Sigmoid colon (tissue), 7 donors: Measurements from ENCODE around the gene ST6GAL2. TPM values are rescaled to one million over a fixed set of nuclear protein-coding genes. Genes with fewer than 3 reads are reported as not detected.

ENCODE experiments used
- DNase-seq: peaks from one replicate; pipeline ENCODE4 v3.0.0-alpha.2; 2019
- H3K27ac ChIP-seq, 4 donors: fragments of 200-600 bp; sonication (generic); one replicate each; pipeline ENCODE4 v1.5.1; 2016 to 2019; ENCODE audit warnings: mild to moderate bottlenecking in 1 of 4
- H3K27me3 ChIP-seq, 3 donors: fragments of 200-600 bp; sonication (generic); one replicate each; pipeline ENCODE4 v1.5.1; 2019; ENCODE audit warnings: mild to moderate bottlenecking in 1 of 3
- H3K36me3 ChIP-seq, 4 donors: fragments of 200-600 bp; sonication (generic); one replicate each; pipeline ENCODE4 v1.5.1; 2016 to 2019
- H3K4me1 ChIP-seq, 4 donors: fragments of 200-600 bp; sonication (generic); one replicate each; pipeline ENCODE4 v1.5.1; 2017 to 2019
- H3K4me3 ChIP-seq, 4 donors: fragments of 200-600 bp; sonication (generic); one replicate each; pipeline ENCODE4 v1.5.1; 2017 to 2019; ENCODE audit warnings: mild to moderate bottlenecking in 2 of 4, moderate library complexity in 1 of 4
- H3K9me3 ChIP-seq, 4 donors: fragments of 200-600 bp in 3 of 4; sonication (generic) in 3 of 4; one replicate each; pipeline versions ENCODE4 v1.5.1 to v1.6.1; 2013 to 2019
- CTCF ChIP-seq, 4 experiments: fragments of 450-650 bp in 3 of 4; fragments of 200-600 bp in 1 of 4; IDR thresholded peaks; one replicate each; pipeline ENCODE4 v1.5.1; 2016 to 2019; ENCODE audit warnings: antibody characterized with exemption in 4 of 4, mild to moderate bottlenecking in 3 of 4, moderate library complexity in 2 of 4
- EP300 ChIP-seq, 4 donors: sonication (generic); formaldehyde crosslinking; IDR thresholded peaks; one replicate each; pipeline ENCODE4 v1.6.1; 2017; ENCODE audit warnings: antibody characterized with exemption in 4 of 4
- POLR2A ChIP-seq, 2 donors: fragments of 450-650 bp; IDR thresholded peaks; one replicate each; pipeline ENCODE4 v1.6.1; 2016; ENCODE audit warnings: antibody characterized with exemption in 2 of 2, mild to moderate bottlenecking in 2 of 2, moderate library complexity in 2 of 2
- POLR2AphosphoS5 ChIP-seq, 4 donors: sonication (generic); formaldehyde crosslinking; IDR thresholded peaks; one replicate each; pipeline ENCODE4 v1.6.1; 2017; ENCODE audit warnings: antibody characterized with exemption in 4 of 4
- WGBS, 2 donors: extraction: QIAGEN DNeasy Blood & Tissue Kit; methylation state at CpG; one replicate each; pipeline ENCODE4 v1.1.7; 2013; 5-methylcytosine and 5-hydroxymethylcytosine counted together
- intact Hi-C: fragments of 100-400 bp; cut with DNase I; formaldehyde crosslinking; loops from one replicate; pipeline ENCODE4 v1.15.1; 2023
- polyA plus RNA-seq, 3 donors: library from polyadenylated mRNA; stranded (reverse); fragments of 200-250 nt; gene quantifications; one replicate each; pipeline ENCODE4 v1.2.3, GENCODE V29; 2013
- total RNA-seq, 4 donors: library from RNA; depleted of rRNA; stranded (reverse); fragments of >200 nt; gene quantifications; one replicate each; pipeline ENCODE4 v1.1.0, GENCODE V29; 2016
- donor health status: healthy with polysubstance abuse.
- donor health status: Bipolar disorder and iron deficiency.
- donor health status: healthy.

Gene ST6GAL2
- total and polyA plus RNA-seq, 7 donors, result under 0.01 to 6.2 (median 0.83) TPM

GRCh38 chr2:106800976-106801655, 84.9 kb downstream of the ST6GAL2 start:
- H3K27ac ChIP-seq, result no peak overlapping the region
- H3K4me3 ChIP-seq, result no peak overlapping the region
- WGBS, 2 donors, result 76 to 87% methylated on average over 10 of the region's 10 CpGs

GRCh38 chr2:106800180-106800579, 85.8 kb downstream of the ST6GAL2 start:
- Histone ChIP-seq H3K4me3 (no peak overlapping the region), H3K36me3 (no peaks in the 10 kb centered on the region), H3K4me1 (no peaks in the 10 kb centered on the region), H3K9me3 (no peaks in the 10 kb centered on the region), H3K27ac (no peak overlapping the region), H3K27me3 (no peaks in the 10 kb centered on the region)
- 89 to 93% methylated on average over 4 of the region's 4 CpGs for WGBS, 2 donors
- intact Hi-C loops, result no loop called here
- no peak for TF ChIP-seq CTCF (IDR thresholded peaks at IDR 0.05)
- TF ChIP-seq EP300 (IDR thresholded peaks at IDR 0.05), result no peak
- TF ChIP-seq POLR2A (IDR thresholded peaks at IDR 0.05), result no peak
- TF ChIP-seq POLR2AphosphoS5 (IDR thresholded peaks at IDR 0.05), result no peak
- no peak for DNase-seq

More at GRCh38 chr2:106800976-106801655, 84.9 kb downstream of the ST6GAL2 start:
- Histone ChIP-seq H3K27me3 (no peaks in the 10 kb centered on the region), H3K9me3 (no peaks in the 10 kb centered on the region), H3K36me3 (no peaks in the 10 kb centered on the region), H3K4me1 (no peaks in the 10 kb centered on the region)
- intact Hi-C loops, result no loop called here
- TF ChIP-seq EP300 (IDR thresholded peaks at IDR 0.05) (no peak), CTCF (IDR thresholded peaks at IDR 0.05) (no peak), POLR2A (IDR thresholded peaks at IDR 0.05) (no peak), POLR2AphosphoS5 (IDR thresholded peaks at IDR 0.05) (no peak)
- no peak for DNase-seq

- TF ChIP-seq POLR2AphosphoS5 (IDR thresholded peaks at IDR 0.05) (no peak), EP300 (IDR thresholded peaks at IDR 0.05) (no peak), CTCF (IDR thresholded peaks at IDR 0.05) (no peak), POLR2A (IDR thresholded peaks at IDR 0.05) (no peak)
- Histone ChIP-seq H3K36me3 (no peaks in the 10 kb centered on the region), H3K4me3 (no peak overlapping the region), H3K9me3 (no peaks in the 10 kb centered on the region), H3K27ac (no peak overlapping the region), H3K4me1 (no peaks in the 10 kb centered on the region), H3K27me3 (no peaks in the 10 kb centered on the region)
- 73 to 75% methylated on average over 5 of the region's 5 CpGs for WGBS, 2 donors
- DNase-seq, result no peak
- intact Hi-C loops, result no loop called here
These were observed 87.0 kb downstream of the ST6GAL2 start for GRCh38 chr2:106798826-106799552.

- Histone ChIP-seq H3K4me3 (no peak overlapping the region), H3K27me3 (no peaks in the 10 kb centered on the region), H3K9me3 (no peaks in the 10 kb centered on the region), H3K27ac (no peak overlapping the region), H3K4me1 (no peaks in the 10 kb centered on the region), H3K36me3 (no peaks in the 10 kb centered on the region)
- intact Hi-C loops, result no loop called here
- WGBS, 2 donors, result 91 to 95% methylated on average over 5 of the region's 5 CpGs
- DNase-seq, result no peak
- TF ChIP-seq EP300 (IDR thresholded peaks at IDR 0.05) (no peak), POLR2A (IDR thresholded peaks at IDR 0.05) (no peak), CTCF (IDR thresholded peaks at IDR 0.05) (no peak)
These were observed 88.5 kb downstream of the ST6GAL2 start for GRCh38 chr2:106797494-106797893.
